ENCODE data around the gene GAS6. TPM values are rescaled to one million over a fixed set of nuclear protein-coding genes. Genes with fewer than 3 reads are reported as not detected.

GAS6 gene
- total and polyA plus RNA-seq, 2 donors (not counting 1 experiment from before 2014, with no cell fraction given), result 227 to 301 TPM

DNA sequence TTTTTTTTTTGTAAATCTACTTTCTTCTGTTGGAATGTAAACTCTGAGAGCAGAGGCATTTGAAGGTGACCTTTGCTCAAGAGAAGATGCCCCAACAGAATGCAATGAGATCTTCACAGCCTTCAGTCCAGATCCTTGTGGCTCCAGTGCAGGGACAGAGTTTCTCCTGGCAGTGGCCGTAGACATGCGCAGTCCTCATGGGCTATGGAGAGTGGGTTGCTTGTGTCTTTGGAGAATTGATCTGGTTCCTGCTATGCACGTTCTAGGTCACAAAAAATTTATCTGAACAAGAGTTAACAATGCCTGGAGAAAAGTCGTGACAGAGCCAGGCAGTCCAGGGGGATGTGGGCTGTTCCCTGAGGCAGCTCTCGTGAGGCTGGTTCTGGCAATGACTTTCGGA lies 74.7 kb downstream of the GAS6 start:
- Histone ChIP-seq H3K36me3 (ENCODE audit: control insufficient read depth, insufficient read depth, low read length) (no peaks in the 10 kb centered on the region), H2AFZ (ENCODE audit: low read length) (no peak overlapping the region), H3K9ac (ENCODE audit: insufficient read depth, low read length) (no peak overlapping the region)

DNA sequence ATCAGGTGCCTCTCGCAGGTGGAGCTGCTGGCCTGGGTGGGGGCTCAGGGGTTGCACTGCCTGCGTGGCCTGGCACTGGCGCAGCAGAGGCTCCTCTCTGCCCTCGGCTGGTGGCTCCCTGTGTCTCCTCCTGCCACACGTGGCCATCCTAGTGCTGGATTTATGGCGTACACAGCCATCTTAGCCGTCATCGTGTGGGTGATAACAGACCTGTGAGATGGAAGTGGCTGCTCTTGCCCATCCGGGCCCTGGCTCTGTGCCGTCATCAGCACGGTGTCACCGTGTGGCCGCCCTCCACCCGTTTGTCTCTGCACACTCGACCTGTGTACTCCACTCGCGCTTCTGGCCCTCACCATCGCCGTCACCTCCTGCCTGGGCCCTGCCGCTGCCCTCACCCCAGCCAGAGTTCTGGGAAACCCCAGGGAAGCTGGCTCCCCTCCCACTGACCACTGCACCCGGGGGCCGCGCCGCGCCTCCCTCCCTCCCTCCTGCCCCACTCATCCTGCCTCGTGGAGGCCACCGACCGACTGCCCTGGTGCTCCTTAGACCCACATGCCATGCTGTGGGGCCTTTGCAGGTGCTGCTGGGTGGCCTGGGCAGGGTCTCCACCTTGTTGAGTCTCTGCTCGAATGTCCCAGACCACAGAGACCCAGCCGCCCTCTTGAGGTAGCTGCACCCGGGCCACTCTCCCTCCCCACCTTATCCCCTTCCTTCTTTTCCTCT lies 75.3 kb downstream of the GAS6 start:
- Histone ChIP-seq H3K9me3 (ENCODE audit: control insufficient read depth, insufficient read depth, low read depth, low read length) (peaks cover 2% of the 10 kb centered on the region), H4K20me1 (ENCODE audit: control insufficient read depth, extremely low read depth, insufficient read depth, low read length) (no peaks in the 10 kb centered on the region), H3K9ac (ENCODE audit: insufficient read depth, low read length) (no peak overlapping the region), H3K36me3 (ENCODE audit: control insufficient read depth, insufficient read depth, low read length) (no peaks in the 10 kb centered on the region), H2AFZ (ENCODE audit: low read length) (no peak overlapping the region), H3K27me3 (ENCODE audit: control insufficient read depth, insufficient read depth, low read length) (no peaks in the 10 kb centered on the region), H3K4me3 (replicated peaks in 1 of 4; ENCODE audit: control extremely low read depth in 1 of 4, insufficient read depth in 1 of 4, low read depth in 3 of 4, low read length in 4 of 4) (no peak overlapping the region), H3K4me1 (ENCODE audit: control insufficient read depth, extremely low read depth, insufficient read depth, low read length) (peaks cover 4% of the 10 kb centered on the region), H3K27ac (ENCODE audit: insufficient read depth, low read length) (no peak overlapping the region), H3K4me2 (ENCODE audit: extremely low read depth, insufficient read depth, low read length) (no peak overlapping the region), H3K79me2 (ENCODE audit: control insufficient read depth, insufficient read depth, low read length) (no peaks in the 10 kb centered on the region)
- TF ChIP-seq, protein P1, sequence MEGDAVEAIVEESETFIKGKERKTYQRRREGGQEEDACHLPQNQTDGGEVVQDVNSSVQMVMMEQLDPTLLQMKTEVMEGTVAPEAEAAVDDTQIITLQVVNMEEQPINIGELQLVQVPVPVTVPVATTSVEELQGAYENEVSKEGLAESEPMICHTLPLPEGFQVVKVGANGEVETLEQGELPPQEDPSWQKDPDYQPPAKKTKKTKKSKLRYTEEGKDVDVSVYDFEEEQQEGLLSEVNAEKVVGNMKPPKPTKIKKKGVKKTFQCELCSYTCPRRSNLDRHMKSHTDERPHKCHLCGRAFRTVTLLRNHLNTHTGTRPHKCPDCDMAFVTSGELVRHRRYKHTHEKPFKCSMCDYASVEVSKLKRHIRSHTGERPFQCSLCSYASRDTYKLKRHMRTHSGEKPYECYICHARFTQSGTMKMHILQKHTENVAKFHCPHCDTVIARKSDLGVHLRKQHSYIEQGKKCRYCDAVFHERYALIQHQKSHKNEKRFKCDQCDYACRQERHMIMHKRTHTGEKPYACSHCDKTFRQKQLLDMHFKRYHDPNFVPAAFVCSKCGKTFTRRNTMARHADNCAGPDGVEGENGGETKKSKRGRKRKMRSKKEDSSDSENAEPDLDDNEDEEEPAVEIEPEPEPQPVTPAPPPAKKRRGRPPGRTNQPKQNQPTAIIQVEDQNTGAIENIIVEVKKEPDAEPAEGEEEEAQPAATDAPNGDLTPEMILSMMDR (conservative IDR thresholded peaks at IDR 0.05 in 1 of 2, IDR thresholded peaks at IDR 0.05 in 1 of 2; ENCODE audit: low read depth in 1 of 2, low read length in 2 of 2), result no peak
- TF ChIP-seq EZH2 (IDR thresholded peaks at IDR 0.05; ENCODE audit: low read length, missing control alignments), result no peak
- no peak for DNase-seq (ENCODE audit: low read depth in 2 of 2)

More for the DNA sequence above, 74.7 kb downstream of the GAS6 start:
- H3K79me2 ChIP-seq (ENCODE audit: control insufficient read depth, insufficient read depth, low read length), result no peaks in the 10 kb centered on the region
- DNase-seq (ENCODE audit: low read depth in 2 of 2), result no peak
- no peaks in the 10 kb centered on the region for H3K27me3 ChIP-seq (ENCODE audit: control insufficient read depth, insufficient read depth, low read length)
- no peak overlapping the region for H3K4me2 ChIP-seq (ENCODE audit: extremely low read depth, insufficient read depth, low read length)
- peaks cover 4% of the 10 kb centered on the region for H3K4me1 ChIP-seq (ENCODE audit: control insufficient read depth, extremely low read depth, insufficient read depth, low read length)
- no peak for TF ChIP-seq EZH2 (IDR thresholded peaks at IDR 0.05; ENCODE audit: low read length, missing control alignments)
- TF ChIP-seq, protein P1 (conservative IDR thresholded peaks at IDR 0.05 in 1 of 2, IDR thresholded peaks at IDR 0.05 in 1 of 2; ENCODE audit: low read depth in 1 of 2, low read length in 2 of 2), result no peak
- no peak overlapping the region for H3K27ac ChIP-seq (ENCODE audit: insufficient read depth, low read length)
- peaks cover 2% of the 10 kb centered on the region for H3K9me3 ChIP-seq (ENCODE audit: control insufficient read depth, insufficient read depth, low read depth, low read length)
- H3K4me3 ChIP-seq (replicated peaks in 1 of 4; ENCODE audit: control extremely low read depth in 1 of 4, insufficient read depth in 1 of 4, low read depth in 3 of 4, low read length in 4 of 4), result no peak overlapping the region
- no peaks in the 10 kb centered on the region for H4K20me1 ChIP-seq (ENCODE audit: control insufficient read depth, extremely low read depth, insufficient read depth, low read length)

DNA sequence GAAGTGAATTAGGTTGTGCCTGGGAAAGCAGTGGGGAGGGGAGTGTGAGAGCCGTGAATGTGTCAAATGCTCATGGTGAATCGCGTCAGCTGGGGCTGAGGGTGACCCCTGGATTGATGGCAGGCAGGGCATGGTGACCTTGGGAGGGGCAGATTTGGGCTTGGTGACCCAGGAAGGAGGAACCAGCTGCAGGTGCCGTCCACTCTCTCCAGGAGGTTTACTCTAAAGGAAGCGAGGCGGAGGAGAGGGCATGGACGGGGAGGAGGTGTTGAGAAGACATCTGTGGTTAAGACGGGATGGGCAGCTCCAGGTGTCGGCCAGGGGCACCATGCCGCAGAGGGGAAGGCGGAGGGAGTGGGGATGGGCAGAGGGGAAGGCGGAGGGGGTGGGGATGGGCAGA lies 76.2 kb downstream of the GAS6 start:
- TF ChIP-seq, protein P1 (conservative IDR thresholded peaks at IDR 0.05 in 1 of 2, IDR thresholded peaks at IDR 0.05 in 1 of 2; ENCODE audit: low read depth in 1 of 2, low read length in 2 of 2), result no peak
- TF ChIP-seq EZH2 (IDR thresholded peaks at IDR 0.05; ENCODE audit: low read length, missing control alignments), result no peak
- no peaks in the 10 kb centered on the region for H3K36me3 ChIP-seq (ENCODE audit: control insufficient read depth, insufficient read depth, low read length)
- peaks cover 2% of the 10 kb centered on the region for H3K9me3 ChIP-seq (ENCODE audit: control insufficient read depth, insufficient read depth, low read depth, low read length)
- no peaks in the 10 kb centered on the region for H4K20me1 ChIP-seq (ENCODE audit: control insufficient read depth, extremely low read depth, insufficient read depth, low read length)
- no peak overlapping the region for H3K9ac ChIP-seq (ENCODE audit: insufficient read depth, low read length)
- no peak overlapping the region for H3K27ac ChIP-seq (ENCODE audit: insufficient read depth, low read length)
- no peak overlapping the region for H3K4me2 ChIP-seq (ENCODE audit: extremely low read depth, insufficient read depth, low read length)
- H3K27me3 ChIP-seq (ENCODE audit: control insufficient read depth, insufficient read depth, low read length), result no peaks in the 10 kb centered on the region
- no peak for DNase-seq (ENCODE audit: low read depth in 2 of 2)
- no peak overlapping the region for H3K4me3 ChIP-seq (replicated peaks in 1 of 4; ENCODE audit: control extremely low read depth in 1 of 4, insufficient read depth in 1 of 4, low read depth in 3 of 4, low read length in 4 of 4)
- no peaks in the 10 kb centered on the region for H3K79me2 ChIP-seq (ENCODE audit: control insufficient read depth, insufficient read depth, low read length)
- H3K4me1 ChIP-seq (ENCODE audit: control insufficient read depth, extremely low read depth, insufficient read depth, low read length), result peaks cover 4% of the 10 kb centered on the region
- no peak overlapping the region for H2AFZ ChIP-seq (ENCODE audit: low read length)
